ENCODE measurements around the gene TBC1D22A.
"Not testable (repeated sequence)": the region's sequence is repeated elsewhere in the genome, so short reads cannot be mapped to it uniquely, and the experiment has no call there.

Gene TBC1D22A

DNA sequence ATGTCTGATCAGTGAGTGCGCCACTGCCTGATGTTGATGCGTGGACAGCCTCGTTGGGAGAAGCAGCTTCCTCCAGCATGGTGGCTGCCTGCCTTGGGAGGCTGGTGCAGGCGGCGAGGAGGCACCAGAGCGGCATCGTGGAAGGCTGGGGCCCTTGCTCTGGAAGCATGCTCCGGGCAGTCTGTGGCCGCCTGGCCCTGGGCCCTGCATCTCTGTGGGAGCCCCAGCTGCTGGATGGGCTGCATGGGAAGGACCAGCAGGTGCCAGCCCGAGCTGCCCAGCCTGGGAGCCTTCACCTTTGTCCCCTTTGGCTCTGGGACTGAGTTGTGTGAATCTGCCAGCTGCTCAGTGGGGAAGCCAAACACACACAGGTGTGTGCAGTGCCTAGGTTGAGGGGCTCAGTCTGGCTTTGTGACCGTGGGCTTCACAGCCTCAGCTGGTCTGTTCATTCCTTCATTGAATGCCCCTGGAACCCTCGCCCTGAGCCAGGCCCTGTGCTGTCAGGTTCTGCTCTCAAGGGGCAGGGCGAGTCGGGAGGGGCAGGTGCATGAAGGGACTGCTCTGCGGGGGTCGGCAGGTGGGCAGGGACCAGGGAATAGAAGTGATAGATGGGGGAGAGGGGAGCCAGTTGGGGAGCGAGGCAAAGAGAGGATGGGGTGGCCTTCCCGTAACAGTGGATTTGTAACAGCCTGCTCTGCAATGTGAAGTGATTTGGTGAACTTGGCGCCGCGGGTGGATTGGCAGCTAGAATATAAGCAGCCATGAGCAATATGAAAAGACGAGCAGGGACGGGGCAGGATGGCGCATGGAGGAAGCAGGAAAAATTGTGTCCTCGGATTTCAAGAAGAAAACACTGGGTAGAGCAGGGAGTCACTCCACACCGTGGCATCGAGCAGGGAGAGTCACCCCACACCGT, 354.2 kb downstream of the TBC1D22A start:
- no peak for DNase-seq

DNA sequence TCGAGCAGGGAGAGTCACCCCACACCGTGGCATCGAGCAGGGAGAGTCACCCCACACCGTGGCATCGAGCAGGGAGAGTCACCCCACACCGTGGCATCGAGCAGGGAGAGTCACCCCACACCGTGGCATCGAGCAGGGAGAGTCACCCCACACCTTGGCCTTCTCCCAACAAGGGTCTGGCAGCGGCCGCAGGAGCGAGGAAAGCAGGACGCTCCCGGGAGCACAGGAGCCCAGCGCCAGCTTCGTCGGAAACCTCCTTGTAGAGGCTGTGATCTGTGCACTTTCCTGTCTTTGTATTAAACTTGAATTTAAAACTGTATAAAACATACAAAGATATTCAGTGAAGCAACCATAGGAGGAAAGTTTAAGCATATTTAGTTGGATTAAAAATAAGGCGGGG, 355.0 kb downstream of the TBC1D22A start:
- DNase-seq, result not testable (repeated sequence)

DNA sequence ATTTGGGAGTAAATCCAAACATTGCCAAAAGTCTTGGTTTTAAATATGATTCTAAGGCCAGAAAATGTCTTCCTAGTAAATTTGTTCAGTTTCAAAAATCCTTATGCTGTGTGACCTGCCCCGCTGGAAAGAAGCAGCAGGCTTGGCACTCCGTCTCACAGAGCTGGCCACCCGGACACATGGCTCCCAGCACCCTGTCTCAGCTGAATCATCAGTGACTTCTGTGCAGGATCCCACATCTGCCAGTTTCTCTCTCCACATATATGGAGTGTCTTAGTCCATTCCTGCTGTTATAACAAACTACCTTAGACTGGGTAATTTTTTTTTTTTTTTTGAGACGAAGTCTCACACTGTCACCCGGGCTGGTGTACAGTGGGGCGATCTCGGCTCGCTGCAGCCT, 356.7 kb downstream of the TBC1D22A start:
- DNase-seq, result no peak

DNA sequence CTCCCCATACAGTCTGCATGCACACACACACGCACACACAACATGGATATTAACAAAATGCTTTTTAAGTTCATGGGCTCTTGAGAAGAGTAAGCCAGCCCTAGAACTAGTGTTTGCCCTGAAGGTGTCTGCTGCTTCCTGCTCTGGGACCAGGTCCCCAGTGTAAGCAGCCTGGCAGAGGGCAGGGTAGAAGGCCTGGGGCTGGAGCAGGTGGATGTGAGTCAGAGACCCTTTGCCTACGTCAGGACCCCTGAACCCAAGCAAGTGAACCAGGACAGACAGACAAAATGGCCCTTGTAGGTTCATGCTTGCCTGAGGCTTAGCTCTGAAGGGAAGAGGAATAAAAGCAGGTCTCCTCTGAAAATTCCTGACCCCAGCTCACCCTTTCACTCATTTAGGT, 357.9 kb downstream of the TBC1D22A start:
- no peak for DNase-seq

DNA sequence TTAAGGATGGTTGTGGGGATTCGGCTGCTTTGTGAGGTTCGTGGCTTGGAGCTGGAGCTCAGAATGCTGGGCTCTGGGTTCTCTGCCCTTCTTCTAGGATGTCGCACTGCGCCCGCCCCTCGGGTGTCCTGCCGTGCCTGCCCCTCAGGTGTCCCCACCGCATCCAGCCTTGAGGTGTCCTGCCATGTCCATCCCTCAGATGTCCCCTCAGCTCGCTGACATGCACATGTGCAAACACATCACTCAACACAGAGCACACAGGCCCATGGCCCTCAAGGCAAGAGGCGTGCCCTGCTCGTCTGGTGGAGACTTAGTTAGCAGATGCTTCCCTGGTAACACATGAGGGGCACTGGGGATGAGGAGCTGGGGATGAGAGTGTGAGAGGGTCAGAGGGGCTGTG, 359.3 kb downstream of the TBC1D22A start:
- no peak for DNase-seq

DNA sequence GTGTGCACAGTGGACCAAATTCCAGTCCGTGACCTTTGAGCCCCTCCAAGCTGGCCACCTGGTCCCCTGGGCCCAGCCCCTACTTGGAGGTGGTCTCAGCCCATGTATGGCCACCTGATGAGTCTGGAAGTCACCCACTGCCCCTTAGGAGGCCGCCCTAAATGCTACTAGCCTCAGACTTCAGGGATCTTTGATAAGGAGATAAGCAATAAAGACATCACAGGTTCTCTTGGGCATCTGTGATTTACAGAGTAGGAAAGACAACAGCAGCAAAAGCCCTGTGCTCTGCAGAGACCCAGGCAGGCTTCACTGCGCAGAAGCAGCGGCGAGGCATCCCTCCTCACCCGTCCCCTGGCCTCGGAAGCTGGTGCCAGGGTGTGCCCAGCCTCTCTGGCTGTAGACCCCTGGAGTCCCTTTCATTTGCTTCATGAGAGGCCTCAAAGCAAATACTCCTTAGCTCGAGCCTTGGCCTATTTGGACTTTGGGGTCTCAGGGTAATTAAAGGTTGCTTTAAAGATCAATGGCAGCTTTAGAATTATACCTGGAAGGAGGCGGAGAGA, 360.1 kb downstream of the TBC1D22A start:
- DNase-seq, result no peak

DNA sequence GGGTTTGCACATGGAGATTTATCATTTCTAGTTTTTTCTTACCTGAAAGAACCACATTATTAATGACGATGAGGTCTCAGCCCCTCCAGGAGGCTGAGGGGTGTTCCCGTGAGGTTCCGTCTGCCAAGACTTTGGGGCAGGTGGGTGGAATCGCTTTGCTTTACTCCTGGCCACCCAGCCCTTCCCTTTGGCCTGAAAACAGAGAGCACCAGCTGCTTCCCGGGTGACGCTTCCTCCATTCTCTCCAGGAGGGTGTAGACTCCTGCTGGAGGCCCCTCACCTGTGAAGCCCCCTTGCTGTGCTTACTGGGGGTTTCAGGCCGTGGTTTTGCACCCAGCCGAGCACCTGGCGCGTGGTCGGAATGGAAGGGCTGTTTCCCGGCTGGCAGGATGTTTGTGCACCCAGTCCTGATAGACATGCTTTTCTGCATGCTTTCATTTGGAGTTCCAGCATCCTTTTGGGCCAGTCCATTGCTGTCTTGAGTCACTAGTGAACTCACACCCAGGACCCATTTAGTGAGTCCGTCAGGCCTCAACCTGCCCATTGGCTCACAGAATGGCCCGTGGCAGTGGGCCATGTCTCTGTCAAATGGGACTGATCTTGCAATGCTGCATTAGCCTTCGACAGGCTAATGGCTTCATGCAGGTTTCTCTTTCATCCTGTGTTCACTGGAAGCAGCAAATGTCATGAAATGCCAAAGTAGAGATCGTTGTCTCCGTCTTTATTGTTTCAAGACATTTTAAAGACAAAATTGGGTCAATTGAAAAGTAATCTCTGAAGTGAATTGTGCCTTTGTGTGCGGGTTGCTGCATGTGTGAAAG, 360.8 kb downstream of the TBC1D22A start:
- DNase-seq, result no peak

DNA sequence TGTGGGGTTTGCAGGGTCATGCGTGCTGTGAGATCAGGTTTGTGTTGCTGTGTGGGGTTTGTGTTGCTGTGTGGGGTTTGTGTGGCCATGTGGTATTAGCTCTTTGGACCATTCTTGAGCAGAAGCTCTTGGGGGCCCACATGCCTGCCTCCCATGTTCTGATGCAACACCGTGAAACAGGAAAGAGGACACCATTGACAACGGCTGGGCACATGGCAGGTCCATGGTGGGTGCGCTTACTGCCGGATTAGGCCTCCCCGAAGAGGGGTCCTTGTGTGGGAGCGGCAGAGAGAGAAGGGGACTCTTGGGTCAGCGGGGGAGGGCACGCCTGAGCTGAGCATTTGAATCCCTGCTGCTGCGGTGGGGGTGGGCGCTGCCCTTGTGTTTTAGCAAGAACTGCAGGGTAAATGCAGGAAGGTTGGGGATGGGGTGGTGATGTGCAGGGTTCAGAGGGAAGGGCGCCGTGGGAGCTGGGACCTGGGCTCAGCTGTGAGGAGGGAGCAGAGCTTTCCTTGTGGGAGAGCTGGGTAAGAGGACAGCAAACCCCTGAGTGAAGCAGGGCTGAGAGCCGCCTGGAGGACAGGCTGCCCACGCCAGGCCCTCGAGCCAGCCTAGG, 361.5 kb downstream of the TBC1D22A start:
- DNase-seq, result no peak

DNA sequence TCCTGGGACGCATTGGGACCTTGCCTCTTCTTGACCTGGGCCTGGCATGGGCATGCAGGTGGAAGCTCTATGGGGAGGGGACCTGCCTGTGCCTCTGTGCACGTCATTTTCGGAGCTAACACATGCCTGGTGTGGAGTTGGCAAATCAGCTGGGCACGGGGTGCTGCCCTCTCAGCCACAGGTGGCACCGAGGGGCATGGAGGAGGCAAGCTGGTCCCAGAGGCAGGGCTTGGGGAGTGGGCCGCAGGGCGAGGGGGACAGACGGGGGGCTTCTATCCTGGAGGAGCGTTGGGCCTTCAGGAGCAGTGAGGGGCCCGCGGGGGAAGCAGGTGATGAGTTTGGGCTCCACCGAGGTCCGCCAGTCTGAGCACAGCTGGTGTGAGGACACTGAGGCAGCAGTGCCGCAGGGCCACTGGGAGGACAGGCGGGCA, 362.0 kb downstream of the TBC1D22A start:
- DNase-seq, result no peak

DNA sequence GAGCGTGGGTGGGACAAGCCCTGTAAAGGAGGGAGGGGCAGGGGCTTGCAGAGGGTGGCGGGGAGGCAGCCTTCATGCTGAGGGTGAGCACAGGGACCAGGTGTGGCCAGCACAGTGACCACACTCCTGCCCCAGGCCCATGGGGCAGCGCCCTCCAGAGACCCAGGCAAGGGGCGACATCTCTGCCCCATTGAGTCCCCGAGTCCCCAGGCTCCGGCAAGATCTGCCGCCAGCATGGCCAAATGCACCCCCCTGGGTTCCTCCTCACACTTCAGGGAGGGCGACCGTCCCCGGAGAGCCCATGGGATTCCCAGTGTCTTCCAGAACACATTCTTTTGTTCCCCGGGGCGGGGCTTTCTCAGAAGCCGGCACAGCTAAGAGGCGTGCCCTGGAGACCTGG, 362.5 kb downstream of the TBC1D22A start:
- no peak for DNase-seq

DNA sequence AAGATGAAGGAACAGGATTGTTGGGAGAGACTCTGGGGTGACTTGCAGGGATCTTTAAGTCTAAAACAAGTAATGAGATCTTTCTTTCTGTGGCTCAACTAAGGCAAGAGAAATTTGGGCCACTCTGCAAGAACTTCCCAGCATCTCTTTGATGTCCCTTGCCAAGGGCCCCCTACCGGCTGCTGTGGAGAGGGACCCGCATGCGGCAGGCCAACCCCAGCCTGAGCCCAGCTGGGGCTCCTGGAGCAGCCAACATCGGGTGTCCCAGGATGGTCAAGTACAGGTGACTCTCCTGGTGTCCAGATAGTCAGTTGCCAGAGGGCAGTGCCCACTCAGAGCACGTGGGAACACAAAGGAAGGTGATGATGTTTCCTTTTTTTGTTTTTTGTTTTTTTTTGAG, 363.2 kb downstream of the TBC1D22A start:
- DNase-seq, result no peak

DNA sequence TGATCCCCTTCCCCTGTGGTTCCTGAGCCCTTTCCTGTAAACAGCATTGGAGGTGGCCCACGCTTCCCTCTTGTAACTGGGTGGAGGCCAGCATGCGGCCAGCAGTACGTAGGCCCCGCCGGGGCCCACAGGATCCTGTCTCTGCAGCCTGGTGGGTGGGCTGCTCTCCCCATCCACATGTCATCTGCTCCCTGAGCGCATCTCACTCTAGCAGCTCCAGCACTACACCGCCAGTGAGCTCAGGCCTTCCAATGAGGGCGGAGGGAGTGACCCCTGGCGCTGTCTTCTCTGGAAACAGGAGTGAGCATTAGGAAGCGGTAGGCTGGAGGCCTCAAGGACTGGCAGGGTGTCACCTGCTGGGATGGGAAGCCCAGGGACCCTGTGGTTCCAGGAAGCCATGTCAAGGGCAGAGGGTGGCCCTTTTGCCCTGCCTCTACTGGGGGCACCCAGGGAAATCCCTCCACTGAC, 363.9 kb downstream of the TBC1D22A start:
- DNase-seq, result no peak

DNA sequence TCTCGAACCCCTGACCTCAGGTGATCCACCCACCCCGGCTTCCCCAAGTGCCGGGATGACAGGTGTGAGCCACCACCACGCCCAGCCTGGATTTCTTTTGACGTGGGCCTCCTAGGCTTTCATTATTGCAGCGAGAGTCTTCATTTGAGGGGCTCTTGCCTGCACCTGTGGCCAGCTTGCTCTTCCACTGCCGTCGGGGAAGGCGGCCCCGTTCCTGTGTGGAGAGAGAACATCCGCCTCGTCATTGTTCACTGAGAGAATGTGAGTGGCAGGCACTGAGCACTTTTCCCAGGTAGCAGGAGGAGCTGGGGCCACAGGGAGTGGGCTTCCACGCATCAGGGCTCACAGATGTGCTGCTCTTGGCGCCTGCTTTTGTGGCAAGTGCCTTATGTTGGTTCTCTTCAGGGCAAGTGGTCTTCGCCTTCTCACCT, 365.0 kb downstream of the TBC1D22A start:
- DNase-seq, result no peak

DNA sequence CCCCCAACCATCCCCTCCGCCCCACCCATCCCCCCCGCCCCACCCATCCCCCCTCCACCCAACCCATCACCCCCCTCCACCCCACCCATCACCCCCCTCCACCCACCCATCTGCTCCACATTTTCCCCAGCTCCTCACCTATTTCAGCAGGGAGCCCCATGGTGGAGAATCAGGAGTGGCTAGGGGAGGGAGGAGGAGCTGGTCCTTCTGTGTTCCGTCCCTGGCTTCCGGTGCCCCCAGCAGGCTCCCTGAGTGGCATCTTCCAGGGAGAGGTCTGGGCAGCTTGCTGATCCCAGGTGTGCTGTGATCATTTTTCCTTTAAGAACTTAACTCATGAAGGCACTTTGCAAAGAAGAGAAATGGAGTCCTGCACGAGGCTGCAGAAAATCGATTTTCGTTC, 365.8 kb downstream of the TBC1D22A start:
- DNase-seq, result no peak

DNA sequence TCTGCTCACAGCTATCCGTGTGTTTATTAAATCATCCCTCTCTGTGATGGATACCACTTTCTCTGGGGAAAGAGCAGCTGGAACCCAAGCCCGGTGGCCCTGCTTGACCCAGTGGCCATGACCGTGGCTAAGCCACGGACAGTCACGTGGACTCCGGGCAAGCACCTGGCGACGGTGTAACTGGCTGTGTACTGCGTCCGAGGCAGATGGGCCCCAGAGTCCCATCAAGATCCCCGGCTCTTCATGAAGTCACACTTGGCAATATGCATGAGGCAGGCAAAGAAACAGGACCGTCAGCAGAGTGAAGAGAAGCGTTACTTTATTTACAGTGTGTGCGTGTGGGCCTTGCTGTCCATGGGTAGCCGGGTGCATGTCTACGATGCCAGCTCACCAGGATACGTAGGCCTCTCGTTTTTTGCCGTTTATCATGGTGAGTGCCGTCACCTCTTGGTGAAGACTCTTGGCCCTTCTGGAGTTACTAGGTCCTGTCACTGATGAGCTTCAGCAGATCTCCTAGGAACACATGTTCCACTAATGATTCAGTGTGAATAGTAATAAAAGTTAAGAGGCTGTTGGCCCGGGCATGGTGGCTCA, 366.3 kb downstream of the TBC1D22A start:
- DNase-seq, result no peak

DNA sequence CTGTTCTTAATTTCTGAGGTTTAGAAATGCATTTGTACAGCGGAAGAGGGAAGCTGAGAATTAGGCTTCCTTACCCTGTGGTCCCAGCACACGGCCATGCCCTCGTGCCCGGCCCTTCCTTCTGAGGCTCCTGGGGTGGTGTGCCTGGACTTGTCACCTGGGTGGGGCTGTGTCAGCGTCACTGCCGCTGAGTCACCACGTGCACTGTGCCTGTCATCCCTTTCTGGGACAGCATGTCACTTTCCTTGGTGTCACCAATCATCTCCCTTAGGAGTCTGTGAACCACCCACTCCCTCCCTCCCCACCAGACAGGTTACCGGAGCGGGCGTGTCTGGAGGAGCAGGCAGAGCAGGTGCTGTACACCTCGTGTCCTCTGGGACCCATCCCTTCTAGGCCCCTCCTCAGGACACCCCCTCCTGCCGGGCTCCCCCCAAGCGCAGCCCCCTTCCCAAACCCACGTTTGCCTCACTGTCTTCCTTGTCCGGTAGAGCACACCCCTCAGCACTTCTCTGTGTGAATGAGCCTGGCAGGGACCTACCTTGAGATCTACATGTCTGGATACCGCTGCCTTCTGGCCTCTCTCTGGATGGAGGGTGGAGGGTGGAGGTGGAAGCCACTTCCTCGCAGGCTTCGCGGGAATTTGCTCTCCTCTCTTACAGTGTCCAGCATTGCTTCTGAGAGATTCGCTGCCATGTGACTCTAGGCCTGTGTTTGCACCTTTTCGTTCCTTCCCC, 367.6 kb downstream of the TBC1D22A start:
- no peak for DNase-seq

DNA sequence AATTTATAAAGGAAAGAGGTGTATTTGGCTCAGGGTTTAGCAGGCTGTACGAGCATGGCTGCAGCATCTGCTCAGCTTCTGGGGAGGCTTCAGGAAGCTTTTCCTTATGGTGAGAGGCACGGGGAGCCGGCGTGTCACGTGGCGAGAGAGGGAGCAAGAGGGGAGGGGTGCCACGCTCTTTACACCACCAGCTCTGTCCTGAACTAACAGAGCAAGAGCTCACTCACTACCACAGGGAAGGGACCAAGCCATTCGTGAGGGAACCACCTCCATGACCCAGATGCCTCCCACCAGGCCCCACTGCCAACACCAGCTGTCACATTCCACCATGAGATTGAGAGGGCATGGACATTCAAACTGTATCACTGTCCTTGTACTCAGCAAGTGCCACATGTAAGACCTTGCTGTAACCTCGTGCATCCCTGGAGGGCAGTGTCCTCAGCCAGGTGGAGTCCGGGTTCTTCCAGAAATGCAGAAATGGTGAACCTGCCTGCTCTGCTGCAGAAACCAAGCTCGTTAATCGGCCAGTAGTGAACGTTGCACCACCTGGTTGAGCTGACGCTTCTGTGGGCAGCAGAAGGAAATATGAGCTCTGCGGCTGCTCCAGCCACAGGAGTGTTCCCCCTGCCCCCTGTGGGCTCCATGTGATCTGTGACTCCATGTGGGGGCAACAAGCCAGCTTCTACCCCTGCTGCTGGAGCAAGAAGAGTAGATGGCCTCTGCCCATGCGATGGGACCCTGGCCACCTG, 368.6 kb downstream of the TBC1D22A start:
- no peak for DNase-seq

DNA sequence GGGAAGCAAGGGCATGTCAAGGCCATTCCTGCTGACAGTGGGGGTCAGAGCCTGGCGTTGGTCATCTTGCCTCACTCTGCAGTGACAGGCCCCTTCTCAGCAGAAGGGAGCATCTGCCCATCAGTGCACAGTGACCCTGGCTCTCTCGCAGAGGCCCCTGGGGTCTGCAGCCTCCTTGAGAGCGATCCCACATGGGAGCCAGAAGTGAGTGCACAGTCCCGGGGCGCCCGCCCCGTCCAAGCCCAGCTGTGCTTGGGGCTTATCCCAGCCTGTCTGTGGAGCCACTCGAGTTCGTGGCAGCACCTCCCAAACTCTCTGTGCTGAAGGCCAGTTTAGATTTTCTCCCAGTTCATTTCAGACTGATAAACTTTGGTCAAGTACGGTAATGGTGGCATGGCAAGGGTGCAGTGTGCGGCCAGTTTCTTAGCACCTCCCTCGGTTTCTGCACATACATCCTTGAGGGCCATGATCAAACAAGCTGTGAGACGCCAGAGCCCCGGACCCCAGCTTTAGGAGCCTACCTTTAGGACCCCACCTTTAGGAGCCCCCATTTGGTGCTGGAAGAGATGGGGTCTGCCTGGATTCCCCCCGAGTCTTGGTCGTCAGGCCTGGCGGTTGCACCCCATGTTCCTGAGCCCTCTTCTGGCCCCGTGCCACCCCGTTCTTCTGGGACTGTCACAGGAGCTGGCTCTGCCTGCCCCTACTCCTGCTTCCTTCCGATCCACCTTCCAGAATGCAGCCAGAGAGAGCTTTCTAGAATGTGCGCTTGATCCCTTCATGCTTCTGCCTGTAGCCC, 369.4 kb downstream of the TBC1D22A start:
- DNase-seq, result no peak

DNA sequence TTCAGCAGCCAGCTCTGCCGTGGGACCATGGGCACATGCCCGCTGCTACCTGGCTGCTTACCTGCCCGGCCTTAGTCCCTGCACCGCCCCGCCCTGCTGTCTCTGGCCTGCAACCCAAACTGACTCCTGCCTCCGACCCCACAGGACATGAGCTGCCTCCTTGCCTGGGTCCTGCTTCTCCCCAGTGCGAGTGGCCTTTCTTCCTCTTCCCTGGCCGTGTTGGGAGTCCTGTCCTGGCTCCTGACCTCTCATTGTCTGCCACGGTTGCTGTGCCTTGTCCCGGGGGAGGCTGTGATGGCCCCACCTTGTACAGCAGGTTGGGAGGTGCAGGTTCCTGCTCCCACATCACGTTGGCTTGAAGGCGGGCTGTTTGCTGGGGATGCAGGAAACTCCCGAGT, 370.0 kb downstream of the TBC1D22A start:
- no peak for DNase-seq

Measured in NCI-H2081 (cell line).